Ecto neural progenitor cell (in vitro differentiated cells): Measurements from ENCODE around the gene RUNDC3A.
"Not testable (repeated sequence)": the region's sequence is repeated elsewhere in the genome, so short reads cannot be mapped to it uniquely, and the experiment has no call there.

Experiments
- DNase-seq: peaks from one replicate; pipeline ENCODE4 v3.0.0-alpha.2; 2018; ENCODE audit warnings: low spot score

RUNDC3A gene

GRCh38 chr17:44359006-44359405 is 50.6 kb downstream of the RUNDC3A start:
- DNase-seq, result no peak

GRCh38 chr17:44359458-44360143 is 51.2 kb downstream of the RUNDC3A start:
- no peak for DNase-seq

GRCh38 chr17:44360144-44360533 is 51.7 kb downstream of the RUNDC3A start:
- DNase-seq, result no peak

- DNase-seq, result peak; percentile 74
These were observed 52.4 kb downstream of the RUNDC3A start for GRCh38 chr17:44360826-44361225.

- DNase-seq, result no peak
These were observed 53.2 kb downstream of the RUNDC3A start for GRCh38 chr17:44361292-44362260.

GRCh38 chr17:44362459-44362948 is 54.1 kb downstream of the RUNDC3A start:
- DNase-seq, result no peak

GRCh38 chr17:44362949-44363612 is 54.7 kb downstream of the RUNDC3A start:
- peak; percentile 77 for DNase-seq

- peak; percentile 93 for DNase-seq
These were observed 55.3 kb downstream of the RUNDC3A start, which contains the start of gene FAM171A2 for GRCh38 chr17:44363613-44364159. Gene FAM171A2, minus strand, starts transcription at chr17:44363853. Its CDS starts 139 bp downstream, at chr17:44363714.

GRCh38 chr17:44365051-44365450 is 56.6 kb downstream of the RUNDC3A start:
- not testable (repeated sequence) for DNase-seq

- DNase-seq, result no peak
These were observed 59.0 kb downstream of the RUNDC3A start for GRCh38 chr17:44367231-44367979.
